HG03342 (cell line): ENCODE measurements around the gene IL12RB1.
"Not testable (repeated sequence)": the region's sequence is repeated elsewhere in the genome, so short reads cannot be mapped to it uniquely, and the experiment has no call there.

ENCODE experiments used
- ATAC-seq: cut with Tn5 transposase; IDR thresholded peaks from one replicate; pipeline ENCODE4 v1.9.1; 2021; ENCODE audit warnings: mild to moderate bottlenecking, moderate library complexity; ENCODE audit not compliant: unreplicated experiment

The IL12RB1 gene

DNA sequence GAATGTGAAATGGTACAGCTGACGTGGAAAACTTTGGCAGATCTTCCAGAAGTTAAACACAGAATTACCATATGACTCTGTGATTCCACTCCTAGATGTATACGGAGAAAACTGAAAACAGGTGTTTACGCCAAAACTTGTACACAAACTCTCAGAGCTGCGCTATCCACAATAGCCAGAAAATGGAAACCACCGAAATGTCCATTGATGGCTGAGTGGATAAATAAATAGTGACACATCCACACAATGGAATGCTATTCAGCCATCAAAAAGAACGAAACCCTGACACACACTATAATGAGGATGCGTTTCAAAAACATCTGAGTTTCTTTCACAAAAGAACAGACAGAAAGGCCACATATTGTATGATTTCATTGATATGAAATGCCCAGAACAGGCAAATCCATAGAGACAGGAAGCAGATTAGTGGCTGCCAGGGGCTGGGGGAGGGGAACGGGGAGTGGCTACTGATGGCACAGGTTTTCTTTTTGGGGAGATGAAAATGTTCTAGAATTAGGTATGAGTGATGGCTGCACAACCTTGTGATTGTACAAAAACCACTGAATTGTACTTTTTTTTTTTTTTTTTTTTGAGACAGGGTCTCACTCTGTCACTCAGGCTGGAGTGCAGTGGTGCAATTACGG, 33.0 kb downstream of the IL12RB1 start:
- ATAC-seq: no peak

DNA sequence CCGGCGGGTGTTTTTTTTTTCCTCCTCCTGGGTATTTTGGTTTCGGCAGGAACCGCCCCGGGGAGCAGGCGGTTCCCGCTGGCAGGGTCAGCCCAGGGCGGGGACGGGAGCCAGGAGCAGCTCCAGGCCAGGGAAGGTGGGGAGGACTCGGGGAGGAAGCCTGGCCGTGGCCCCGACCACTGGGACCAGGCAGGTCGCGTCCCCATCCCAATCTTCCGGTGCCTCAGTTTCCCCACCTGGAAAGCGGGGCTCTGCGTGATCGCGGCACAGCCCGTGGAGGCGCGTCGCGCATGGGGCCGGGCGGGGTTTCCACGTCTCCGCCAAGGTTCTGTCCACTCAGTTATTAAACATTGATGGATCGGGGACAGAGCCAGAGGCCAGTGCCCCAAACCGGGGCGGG, 34.8 kb downstream of the IL12RB1 start:
- no peak for ATAC-seq

DNA sequence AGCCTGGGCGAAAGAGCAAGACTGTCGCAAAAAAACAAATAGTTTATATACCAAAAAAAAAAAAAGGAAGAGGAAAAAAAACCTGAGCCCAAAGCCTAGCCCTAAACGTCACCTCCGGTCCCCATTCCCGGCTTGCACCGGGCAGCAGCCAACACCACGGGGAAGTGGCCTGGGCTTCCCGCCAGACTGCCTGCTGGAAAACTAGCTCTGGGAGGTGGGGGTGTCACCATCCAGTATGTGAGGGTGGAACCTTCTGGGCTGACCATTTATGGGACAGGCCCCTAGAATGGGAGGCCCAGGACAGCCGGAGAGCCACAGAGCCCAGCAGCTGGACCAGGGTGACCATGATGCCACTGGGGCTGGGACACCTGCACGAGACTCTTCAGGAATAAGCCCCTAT, 37.3 kb downstream of the IL12RB1 start:
- no peak for ATAC-seq

DNA sequence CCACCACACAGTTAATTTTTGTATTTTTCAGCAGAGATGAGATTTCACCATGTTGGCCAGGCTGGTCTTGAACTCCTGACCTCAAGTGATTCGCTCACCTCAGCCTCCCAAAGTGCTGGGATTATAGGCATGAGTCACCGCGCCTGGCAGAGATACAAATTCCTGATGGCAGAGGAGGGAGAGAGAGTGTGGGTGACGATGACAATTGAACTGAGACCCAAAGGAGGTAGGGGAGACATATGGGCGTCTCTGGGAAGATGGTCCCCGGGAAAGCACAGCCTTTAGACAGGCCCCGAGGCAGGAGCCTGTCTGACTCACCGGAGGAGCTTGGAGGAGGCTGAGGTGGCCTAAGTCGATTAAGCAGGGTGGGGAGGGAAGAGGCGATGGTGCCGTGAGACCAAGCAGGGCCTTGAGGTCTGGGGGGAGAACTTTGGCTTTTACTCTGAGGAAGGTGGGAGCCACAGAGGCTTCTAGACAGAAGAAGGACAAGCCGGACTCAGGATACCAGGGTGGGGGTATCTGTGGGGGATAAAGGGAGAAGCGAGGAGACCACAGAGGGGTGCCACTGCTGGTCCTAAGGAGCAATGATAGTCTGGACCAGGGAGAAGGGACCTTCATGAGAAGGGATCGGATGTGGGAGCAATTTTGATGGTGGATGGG, 40.5 kb downstream of the IL12RB1 start:
- ATAC-seq: no peak

DNA sequence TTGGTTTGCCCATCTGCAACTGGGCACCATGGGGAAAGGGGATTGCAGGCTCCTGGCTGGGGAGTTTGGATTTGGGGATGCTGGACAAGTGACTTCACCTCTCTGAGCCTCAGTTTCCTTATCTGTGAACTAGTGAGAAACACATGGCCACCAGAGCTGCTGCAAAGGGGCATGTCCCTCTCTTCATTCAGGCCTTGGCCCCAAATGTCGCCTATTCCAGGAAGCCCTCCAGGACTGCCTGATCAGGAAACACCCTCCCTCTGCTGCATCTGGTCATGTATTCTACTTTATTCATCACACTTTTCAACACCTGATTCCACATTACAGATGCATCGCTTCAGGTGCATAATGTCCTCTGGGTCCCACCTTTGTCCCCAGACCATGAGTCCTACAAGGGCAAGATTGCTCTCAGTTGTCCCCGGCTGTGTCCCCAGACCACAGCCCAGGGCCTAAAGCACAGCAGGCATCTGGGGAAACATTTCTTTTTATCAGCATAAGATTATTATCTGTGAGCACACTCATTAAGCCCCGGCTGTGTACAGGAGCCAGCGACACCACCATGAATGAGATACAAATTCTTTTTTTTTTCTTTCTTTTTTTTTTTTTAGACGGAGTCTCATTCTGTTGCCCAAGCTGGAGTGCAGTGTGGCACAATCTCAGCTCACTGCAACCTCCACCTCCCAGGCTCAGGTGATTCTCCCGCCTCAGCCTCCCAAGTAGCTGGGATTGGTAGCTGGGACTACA, 41.3 kb downstream of the IL12RB1 start:
- ATAC-seq: no peak

DNA sequence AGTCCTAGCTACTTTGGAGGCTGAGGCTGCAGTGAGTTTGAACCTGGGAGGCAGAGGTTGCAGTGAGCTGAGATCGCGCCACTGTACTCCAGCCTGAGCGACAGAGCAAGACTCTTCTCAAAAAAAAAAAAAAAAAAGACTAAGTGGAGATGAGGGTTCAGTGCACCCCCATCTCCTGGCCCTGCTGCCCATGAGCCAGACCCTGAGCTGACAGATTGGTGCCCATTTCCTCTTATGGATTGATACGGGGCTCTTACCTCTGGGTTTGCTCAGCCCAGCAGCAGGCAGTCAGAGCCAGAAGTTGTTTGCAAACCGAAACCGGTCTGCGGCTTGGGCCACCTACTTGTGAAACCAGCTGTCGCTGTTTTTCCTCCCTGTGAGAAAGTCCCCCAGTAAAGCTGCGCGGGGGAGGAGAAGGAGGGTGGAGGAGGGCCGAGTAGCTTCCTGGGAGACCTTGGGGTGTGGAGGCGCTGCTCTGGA, 41.9 kb downstream of the IL12RB1 start:
- peak; percentile 88 for ATAC-seq

DNA sequence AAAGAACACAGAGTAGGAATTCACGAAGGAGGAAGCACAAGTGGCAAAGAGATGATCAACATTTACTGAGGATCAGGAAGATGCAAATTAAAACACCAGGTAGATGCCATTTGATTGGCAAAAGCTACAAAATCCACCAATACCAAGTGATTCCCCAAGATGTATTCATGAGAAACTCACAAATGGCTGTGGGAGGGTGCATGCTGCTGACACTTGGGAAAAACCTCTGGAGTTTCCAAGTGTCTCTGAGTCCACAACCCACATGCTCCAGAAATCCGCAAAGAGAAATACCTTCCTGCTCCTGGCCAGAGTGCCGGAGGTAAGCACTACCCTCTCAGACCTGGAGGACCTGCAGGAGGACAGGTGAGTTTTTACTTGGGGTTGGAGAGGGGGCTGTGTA, 43.1 kb downstream of the IL12RB1 start:
- no peak for ATAC-seq

DNA sequence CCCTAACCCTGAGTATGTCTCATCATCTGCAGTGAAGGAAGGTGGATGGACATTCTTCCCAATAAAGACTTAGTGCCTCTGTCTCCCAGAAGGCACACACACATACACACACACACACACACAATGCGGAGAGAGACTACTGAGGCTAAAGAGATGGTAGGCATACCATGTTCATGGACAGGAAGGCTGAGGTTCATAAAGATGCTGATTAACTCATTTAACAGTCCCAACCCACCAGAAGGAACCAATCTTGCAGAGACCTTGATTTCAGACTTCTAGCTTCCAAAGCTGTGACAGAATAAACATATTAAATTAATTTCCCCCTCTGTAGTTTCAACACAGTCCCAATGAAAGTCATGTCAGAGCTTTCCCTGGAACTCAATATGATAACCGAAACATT, 45.7 kb downstream of the IL12RB1 start:
- no peak for ATAC-seq

DNA sequence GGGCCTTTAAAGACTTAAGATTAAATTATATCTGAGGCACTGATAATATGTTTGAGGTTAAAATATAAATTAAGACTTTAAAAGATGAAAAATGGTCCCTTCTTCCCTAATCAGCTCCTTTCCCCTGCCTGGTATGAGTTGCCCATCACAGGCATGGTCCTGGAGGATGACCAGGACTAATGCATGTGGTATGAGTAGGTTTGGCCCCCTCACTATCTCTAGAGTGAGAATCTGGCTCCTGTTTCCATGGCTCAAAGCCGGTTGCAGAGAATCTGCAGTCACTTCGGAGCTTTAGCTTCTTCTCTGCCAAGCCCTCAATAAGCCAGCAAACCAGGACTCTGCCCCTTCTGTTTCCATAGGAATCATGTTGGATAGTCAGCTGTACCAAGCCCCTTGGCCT, 54.6 kb downstream of the IL12RB1 start:
- ATAC-seq: not testable (repeated sequence)

DNA sequence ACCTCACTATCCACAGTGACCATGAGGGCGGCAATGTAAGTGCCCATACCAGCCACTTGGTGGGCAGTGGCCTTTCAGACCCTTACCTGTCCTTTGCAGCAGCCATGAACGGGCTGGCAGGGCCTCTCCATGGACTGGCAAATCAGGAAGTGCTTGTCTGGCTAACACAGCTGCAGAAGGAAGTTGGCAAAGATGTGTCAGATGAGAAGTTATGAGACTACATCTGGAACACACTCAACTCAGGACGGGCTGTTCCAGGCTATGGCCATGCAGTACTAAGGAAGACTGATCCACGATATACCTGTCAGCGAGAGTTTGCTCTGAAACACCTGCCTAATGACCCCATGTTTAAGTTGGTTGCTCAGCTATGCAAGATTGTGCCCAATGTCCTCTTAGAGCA, 55.3 kb downstream of the IL12RB1 start:
- ATAC-seq: not testable (repeated sequence)

DNA sequence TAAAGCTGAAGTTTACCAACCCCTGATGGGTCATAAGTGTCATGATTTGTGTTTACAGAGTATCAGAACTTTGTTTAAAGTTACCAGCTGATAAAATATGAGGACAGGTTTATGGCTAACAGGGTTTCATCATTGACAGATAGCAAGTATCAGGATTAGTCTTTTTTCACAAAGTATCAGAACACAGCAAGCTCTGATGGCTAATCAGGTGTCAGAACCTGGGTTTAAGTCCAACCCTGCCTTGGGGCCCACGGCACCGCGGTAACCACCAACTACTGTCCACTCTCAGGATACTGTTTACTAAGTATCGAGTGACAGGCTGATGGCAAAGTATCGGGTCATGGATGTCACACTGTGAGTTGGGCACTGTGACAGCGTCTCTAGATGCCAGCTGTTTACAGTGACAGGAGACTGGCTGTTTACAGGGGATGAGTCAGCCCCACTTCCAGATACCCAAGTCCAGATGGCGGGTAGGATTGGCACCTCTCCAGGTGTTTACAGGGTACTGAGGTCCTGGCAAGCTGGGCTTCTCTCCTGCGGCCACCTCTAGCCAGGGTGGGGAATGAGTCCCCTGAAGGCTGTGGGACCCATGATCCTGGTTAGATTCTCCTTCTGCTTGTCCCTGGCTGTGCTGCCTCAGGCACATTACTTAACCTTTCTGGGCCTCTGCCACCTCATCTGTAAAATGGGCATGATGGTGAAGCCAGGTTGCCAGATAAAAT, 57.0 kb downstream of the IL12RB1 start:
- ATAC-seq: no peak

DNA sequence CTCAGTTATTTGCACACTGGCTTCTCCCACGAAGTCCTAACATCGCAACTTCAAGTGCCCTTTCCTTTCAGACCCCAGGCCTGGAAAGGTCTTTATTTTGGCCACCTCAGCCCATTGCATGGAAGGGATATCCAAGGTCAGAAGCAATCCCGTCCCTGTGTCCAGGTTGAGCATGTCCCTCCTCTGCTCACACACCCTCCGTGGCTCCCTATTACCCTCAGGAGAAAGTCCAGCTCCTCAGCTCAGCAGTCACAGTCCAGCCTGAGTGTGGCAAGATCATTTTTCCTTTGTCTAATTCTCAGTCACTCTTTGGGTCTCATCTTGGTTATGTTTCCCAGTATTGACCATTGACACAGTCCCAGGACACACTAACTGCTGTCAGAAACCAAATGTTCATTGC, 59.6 kb downstream of the IL12RB1 start:
- no peak for ATAC-seq

DNA sequence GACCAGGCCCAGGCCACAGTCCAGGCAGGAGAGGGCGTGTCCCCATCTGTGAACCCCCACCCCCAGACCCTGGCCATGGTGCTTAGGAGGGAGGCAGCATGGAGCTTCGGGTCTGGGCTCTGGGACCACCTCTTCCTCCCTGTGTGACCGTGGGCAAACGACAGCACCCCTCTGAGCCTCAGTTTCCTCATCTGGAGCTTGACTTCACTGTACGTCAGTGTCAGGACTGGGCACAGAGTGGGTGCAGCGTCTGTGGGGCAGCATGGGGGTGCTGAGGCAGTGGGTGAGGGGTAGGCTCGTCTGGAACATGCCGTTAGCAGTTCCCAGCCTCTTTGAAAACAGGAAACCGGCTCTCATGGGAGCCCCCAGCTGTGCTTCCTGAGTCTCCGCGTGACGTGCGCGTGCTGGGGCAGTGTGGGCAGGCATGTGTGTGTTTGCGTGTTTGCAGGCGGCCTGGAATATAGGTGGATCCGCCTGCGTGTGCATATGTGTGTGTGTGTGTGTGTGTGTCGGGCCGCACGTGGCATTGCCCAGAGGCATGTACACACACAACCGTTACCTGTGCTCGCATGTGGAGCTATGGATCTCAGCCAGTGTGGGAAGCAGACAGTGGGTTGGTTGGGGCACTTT, 63.0 kb downstream of the IL12RB1 start:
- ATAC-seq: no peak

DNA sequence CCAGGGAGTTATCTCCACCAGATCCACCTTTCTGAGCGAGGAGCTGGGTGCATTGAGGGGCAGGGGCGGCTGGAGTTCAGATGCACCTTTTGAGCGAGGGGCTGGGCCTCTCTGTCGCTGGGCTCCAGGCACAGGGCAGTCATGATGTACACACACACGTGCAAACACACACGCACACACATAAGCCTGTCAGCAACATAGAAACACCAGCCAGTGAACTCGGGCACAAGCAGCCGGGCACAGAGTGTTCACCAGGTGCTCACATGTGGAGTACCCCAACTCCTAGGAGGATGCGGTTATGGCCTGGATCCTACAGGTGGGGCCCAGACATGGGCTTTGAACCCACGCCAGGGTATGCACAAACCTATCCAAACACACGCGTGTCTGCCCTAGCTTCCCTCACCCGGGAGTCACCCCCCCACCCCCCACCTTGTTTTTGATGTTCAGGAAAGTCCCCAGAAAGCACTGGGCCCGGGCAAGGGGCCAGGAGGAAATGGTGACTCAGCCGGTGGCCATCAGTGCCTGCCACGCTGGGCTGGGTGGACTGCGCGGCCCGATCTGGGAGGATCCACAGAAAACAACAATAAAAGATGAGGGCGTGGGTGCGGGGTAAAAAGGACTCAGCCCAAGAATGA, 65.5 kb downstream of the IL12RB1 start:
- no peak for ATAC-seq

DNA sequence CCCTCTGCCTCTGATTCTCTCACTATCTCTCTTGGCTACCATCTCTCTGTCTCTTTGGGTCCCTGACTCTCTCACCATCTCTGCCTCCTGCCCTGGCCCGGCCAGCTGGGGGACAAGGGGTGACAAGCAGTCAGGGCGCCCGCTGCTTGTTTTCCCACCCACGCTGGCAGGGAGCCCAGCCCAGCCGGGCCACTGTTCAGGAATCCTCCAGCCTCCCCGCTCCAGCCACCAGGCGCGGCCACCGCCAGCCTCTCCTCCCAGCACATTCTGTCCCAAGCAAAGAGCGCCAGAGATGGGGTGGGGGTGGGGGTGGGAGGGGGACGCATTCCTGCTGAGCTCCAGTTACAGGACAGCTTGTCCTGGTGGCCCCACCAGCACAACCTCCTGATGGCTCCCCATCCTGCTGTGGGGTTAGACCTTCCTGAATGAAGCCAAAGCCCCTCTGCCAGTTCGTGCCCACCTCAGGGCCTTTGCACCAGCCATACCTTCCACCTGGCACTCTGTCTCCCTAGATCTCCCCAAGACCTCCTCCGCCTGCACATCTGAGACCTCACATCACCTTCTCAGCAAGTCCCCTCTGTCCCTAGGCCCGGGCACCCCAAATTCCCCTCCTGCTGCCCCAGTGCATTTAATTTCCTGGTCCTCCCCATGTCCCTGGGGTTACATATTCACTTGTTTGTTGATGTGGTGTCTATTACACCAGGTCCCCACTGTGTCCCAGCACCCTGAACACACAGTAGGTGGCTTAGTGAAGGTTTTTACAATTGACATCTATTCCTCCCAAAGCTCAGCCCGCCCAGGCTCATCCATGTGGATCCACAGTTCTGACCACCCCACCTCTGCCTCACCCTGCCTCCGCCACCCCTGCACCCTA, 66.3 kb downstream of the IL12RB1 start:
- ATAC-seq: no peak

DNA sequence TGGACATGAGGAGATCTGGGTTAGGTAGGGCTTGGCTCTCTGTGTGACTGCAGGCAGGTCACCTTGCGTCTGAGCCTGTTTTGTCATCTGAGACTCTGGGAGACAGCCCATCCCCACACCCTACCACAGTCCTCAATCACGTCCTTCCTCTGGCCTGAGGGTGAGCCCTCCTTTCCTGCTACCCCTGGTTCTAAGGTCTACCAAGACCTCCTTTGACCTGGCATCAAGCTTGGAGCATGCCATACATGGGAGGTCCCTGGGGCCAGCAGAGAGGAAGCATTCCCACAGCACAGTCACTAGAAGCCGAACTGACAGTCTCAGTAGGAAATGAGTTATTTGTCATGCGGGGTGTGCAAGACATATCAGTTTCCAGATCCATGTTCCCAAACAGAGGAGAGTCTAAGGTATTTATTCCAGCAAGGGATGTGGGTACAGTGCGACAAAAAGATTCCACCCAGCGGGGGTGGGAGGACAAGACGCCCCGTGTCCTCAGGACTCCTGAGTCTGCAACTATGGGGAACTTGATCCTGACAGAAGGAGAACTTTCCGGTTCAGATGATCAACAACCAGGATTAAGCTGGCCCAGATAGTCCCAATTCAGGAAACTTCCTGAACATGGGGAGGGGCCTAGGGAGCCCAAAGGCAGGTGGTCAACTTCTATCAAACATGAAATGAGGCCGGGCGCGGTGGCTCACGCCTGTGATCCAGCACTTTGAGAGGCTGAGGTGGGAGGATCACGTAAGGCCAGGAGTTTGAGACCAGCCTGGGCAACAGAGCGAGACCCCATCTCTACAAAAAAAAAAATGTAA, 69.3 kb downstream of the IL12RB1 start:
- no peak for ATAC-seq

DNA sequence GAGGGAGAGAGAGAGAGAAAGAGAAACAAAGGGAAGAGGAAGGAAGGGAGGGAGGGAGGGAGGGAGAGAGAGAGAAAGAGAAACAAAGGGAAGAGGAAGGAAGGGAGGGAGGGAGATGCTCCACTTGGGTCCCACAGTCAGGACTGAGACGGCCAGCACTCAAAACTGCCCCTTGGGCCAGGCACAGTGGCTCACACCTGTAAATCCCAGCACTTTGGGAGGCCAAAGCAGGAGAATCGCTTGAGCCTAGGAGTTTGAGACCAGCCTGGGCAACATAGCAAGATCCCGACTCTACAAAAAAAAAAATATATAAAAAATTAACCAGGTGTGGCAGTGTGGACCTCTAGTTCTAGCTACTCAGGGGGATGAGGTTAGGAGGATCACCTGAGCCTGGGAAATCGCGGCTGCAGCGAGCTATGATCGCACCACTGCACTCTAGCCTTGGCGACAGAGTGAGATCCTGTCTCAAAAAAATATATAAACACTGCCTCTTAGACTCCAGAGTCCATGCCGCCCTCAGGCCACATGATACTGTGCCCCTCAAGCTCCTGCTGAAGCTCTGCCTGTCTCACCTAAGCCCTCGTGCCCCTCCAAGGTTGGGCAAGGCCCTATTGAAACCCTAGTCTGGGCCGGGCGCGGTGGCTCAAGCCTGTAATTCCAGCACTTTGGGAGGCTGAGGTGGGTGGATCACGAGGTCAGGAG, 70.4 kb downstream of the IL12RB1 start:
- no peak for ATAC-seq

DNA sequence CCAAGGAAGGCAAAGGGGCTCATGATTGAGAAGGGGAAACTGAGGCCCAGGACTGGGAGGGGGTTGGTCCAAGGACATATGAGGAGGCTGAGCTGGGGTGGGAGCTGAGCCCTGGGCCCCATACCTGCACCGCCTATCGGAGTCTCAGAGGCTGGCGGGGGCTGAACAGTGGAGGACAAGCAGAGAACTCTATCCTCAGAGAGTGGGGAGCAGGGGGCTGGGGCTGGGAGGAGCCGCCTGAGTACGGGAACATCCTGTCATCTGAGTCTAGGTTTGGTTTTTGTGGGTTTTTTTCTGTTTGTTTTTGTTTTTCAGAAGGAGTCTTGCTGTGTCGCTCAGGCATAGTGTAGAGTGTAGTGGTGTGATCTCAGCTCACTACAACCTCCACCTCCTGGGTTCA, 72.5 kb downstream of the IL12RB1 start:
- ATAC-seq: no peak
